ENCODE measurements around the gene MN1. TPM values are rescaled to one million over a fixed set of nuclear protein-coding genes. Genes with fewer than 3 reads are reported as not detected.

The MN1 gene
- total and polyA plus RNA-seq, 2 of the 4 experiments (the other 2 are of a cell fraction): 0.36 to 1.3 TPM

- dilution Hi-C loops (cut with HindIII; ENCODE audit: low sequenced_read_pairs, unreplicated experiment): no loop called here
- Histone ChIP-seq H3K9me1 (ENCODE audit: insufficient read depth, low read length) (peaks cover 19% of the 10 kb centered on the region), H2BK20ac (ENCODE audit: low read depth, low read length) (no peak overlapping the region), H2BK15ac (ENCODE audit: low read depth, low read length) (no peak overlapping the region), H2AK5ac (ENCODE audit: low read depth, low read length) (no peak overlapping the region), H2BK120ac (ENCODE audit: low read depth, low read length) (no peak overlapping the region), H4K91ac (ENCODE audit: insufficient read depth, low read depth, low read length) (no peak overlapping the region), H3K4ac (ENCODE audit: low read depth, low read length) (no peak overlapping the region; the same call in 1 of the 2 replicates), H3K56ac (ENCODE audit: extremely low read depth, insufficient read depth, low read length) (no peak overlapping the region), H3K36me3 (ENCODE audit: control insufficient read depth, insufficient read depth, low read length) (no peaks in the 10 kb centered on the region), H2BK5ac (ENCODE audit: low read depth, low read length, poor library complexity, severe bottlenecking) (no peak overlapping the region), H2AFZ (replicated peaks; ENCODE audit: low read length, poor library complexity) (no peak overlapping the region), H3K4me1 (ENCODE audit: control insufficient read depth, insufficient read depth, low read length) (peaks cover 6% of the 10 kb centered on the region; the same call in 1 of the 2 replicates), H3K14ac (replicated peaks; ENCODE audit: low read depth, low read length) (no peak overlapping the region), H3K4me3 (ENCODE audit: insufficient read depth, low read depth, low read length) (no peak overlapping the region), H3K18ac (ENCODE audit: low read depth, low read length) (no peak overlapping the region), H3K27ac (ENCODE audit: insufficient read depth, low read length) (no peak overlapping the region), H4K8ac (ENCODE audit: low read depth in 2 of 2, low read length in 2 of 2) (no peak overlapping the region), H3K23ac (ENCODE audit: low read depth, low read length) (no peak overlapping the region), H4K5ac (ENCODE audit: low read depth, low read length) (no peak overlapping the region), H3K4me2 (ENCODE audit: low read depth, low read length) (no peak overlapping the region), H3K27me3 (ENCODE audit: control insufficient read depth, insufficient read depth, low read length) (0 out of 2 replicates have a peak, but pooled peaks cover 2% of the 10 kb centered on the region), H3K79me1 (ENCODE audit: low read depth in 1 of 2, low read length in 2 of 2) (no peaks in the 10 kb centered on the region), H2AK9ac (replicated peaks; ENCODE audit: low read depth, low read length, poor library complexity) (no peak overlapping the region), H3K9me3 (ENCODE audit: control insufficient read depth, insufficient read depth, low read length) (no peaks in the 10 kb centered on the region), H4K20me1 (ENCODE audit: insufficient read depth, low read length) (no peaks in the 10 kb centered on the region), H3K9ac (ENCODE audit: low read depth, low read length) (no peak overlapping the region)
- BruUV-seq (replicated peaks): no TSS peak
- WGBS, 2 experiments (ENCODE audit: extremely low coverage in 2 of 2, insufficient read length in 1 of 2): no CpG with 5 or more reads among the region's 1 CpG
- ATAC-seq (ENCODE audit: low read depth): no peak
- ChIA-PET POLR2A (ENCODE audit: unreplicated experiment) (no interaction called here), CTCF (interaction anchor here (1.8 kb wide), 1 partner anchor 9 kb away, joined by 7 read pairs; no protein-coding TSS in a partner anchor)
- intact Hi-C loops (cut with micrococcal nuclease): no loop called here
- TF ChIP-seq USF2 (IDR thresholded peaks at IDR 0.05; ENCODE audit: low read depth, low read length) (no peak), SMC3 (IDR thresholded peaks at IDR 0.05; ENCODE audit: low read depth, low read length) (no peak), RAD21 (IDR thresholded peaks at IDR 0.05; ENCODE audit: low read length) (no peak), MAZ (IDR thresholded peaks at IDR 0.05; ENCODE audit: borderline replicate concordance, low read depth, low read length) (no peak), RCOR1 (IDR thresholded peaks at IDR 0.05; ENCODE audit: insufficient replicate concordance, low read length) (no peak), MXI1 (IDR thresholded peaks at IDR 0.05; ENCODE audit: borderline replicate concordance, low read depth, low read length) (no peak), MAFK (IDR thresholded peaks at IDR 0.05; ENCODE audit: low read depth, low read length) (no peak), FOS (IDR thresholded peaks at IDR 0.05; ENCODE audit: low read depth, low read length) (no peak), BHLHE40 (IDR thresholded peaks at IDR 0.05; ENCODE audit: low read depth, low read length) (no peak), RFX5 (IDR thresholded peaks at IDR 0.05; ENCODE audit: low read depth, low read length) (no peak), CHD1 (IDR thresholded peaks at IDR 0.05; ENCODE audit: low read depth, low read length) (no peak), NFE2L2 (IDR thresholded peaks at IDR 0.05; ENCODE audit: low read depth, low read length) (no peak), CEBPB (IDR thresholded peaks at IDR 0.05; ENCODE audit: low read depth, low read length) (no peak), POLR2A (IDR thresholded peaks at IDR 0.05; ENCODE audit: low read depth, low read length) (no peak), ELK1 (IDR thresholded peaks at IDR 0.05; ENCODE audit: borderline replicate concordance, low read depth, low read length) (no peak)
- TF ChIP-seq, protein P1, sequence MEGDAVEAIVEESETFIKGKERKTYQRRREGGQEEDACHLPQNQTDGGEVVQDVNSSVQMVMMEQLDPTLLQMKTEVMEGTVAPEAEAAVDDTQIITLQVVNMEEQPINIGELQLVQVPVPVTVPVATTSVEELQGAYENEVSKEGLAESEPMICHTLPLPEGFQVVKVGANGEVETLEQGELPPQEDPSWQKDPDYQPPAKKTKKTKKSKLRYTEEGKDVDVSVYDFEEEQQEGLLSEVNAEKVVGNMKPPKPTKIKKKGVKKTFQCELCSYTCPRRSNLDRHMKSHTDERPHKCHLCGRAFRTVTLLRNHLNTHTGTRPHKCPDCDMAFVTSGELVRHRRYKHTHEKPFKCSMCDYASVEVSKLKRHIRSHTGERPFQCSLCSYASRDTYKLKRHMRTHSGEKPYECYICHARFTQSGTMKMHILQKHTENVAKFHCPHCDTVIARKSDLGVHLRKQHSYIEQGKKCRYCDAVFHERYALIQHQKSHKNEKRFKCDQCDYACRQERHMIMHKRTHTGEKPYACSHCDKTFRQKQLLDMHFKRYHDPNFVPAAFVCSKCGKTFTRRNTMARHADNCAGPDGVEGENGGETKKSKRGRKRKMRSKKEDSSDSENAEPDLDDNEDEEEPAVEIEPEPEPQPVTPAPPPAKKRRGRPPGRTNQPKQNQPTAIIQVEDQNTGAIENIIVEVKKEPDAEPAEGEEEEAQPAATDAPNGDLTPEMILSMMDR (conservative IDR thresholded peaks at IDR 0.05; ENCODE audit: low read depth, low read length): no peak
- no peak for DNase-seq
- in situ Hi-C loops (cut with MboI; ENCODE audit: low sequenced_read_pairs): no loop called here
Observed at GRCh38 chr22:27724157-27724556, 77.4 kb downstream of the MN1 start.
